ENCODE results near the gene MAP3K8.

DNA sequence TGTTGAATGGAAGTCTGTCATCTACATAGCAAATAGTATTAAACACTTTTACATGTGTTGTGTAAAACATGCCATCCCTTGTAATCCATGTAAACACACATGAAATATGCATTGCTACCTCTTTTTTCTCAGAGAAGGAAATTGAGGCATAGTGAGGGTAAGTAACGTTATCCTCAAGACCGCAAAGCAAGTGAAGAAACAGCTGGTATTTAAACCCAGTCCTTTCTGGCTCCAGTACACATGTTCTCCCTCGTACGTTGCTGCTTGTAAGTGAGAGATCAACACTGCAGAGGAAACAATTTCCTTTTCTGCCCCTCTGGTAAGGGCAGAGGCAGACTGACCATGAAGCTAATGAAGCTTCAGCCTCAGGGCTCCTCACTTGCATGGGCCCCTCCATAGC is 28.5 kb downstream of the MAP3K8 start:
- TF ChIP-seq, protein P1, sequence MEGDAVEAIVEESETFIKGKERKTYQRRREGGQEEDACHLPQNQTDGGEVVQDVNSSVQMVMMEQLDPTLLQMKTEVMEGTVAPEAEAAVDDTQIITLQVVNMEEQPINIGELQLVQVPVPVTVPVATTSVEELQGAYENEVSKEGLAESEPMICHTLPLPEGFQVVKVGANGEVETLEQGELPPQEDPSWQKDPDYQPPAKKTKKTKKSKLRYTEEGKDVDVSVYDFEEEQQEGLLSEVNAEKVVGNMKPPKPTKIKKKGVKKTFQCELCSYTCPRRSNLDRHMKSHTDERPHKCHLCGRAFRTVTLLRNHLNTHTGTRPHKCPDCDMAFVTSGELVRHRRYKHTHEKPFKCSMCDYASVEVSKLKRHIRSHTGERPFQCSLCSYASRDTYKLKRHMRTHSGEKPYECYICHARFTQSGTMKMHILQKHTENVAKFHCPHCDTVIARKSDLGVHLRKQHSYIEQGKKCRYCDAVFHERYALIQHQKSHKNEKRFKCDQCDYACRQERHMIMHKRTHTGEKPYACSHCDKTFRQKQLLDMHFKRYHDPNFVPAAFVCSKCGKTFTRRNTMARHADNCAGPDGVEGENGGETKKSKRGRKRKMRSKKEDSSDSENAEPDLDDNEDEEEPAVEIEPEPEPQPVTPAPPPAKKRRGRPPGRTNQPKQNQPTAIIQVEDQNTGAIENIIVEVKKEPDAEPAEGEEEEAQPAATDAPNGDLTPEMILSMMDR (IDR thresholded peaks at IDR 0.05): no peak
- TF ChIP-seq POLR2A (IDR thresholded peaks at IDR 0.05) (no peak), EP300 (IDR thresholded peaks at IDR 0.05) (no peak)

Measured in tibial nerve (tissue), 4 donors.